Spleen (tissue), 7 donors: ENCODE data around the gene KCNG4.

Experiments used
- CTCF ChIP-seq, 11 experiments: fragments of 200-600 bp in 7 of 11; fragments of 450-650 bp in 4 of 11; sonication (generic) in 4 of 11; IDR thresholded peaks in 8 of 11; conservative IDR thresholded peaks in 3 of 11; 1 replicate in 7 of 11; 2 replicates in 4 of 11; pipeline versions ENCODE4 v1.4.0 to v1.8.0; 2016 to 2021; ENCODE audit warnings: antibody characterized with exemption in 11 of 11, inconsistent platforms in 4 of 11, mild to moderate bottlenecking in 1 of 11
- POLR2A ChIP-seq, 3 donors: fragments of 450-650 bp; IDR thresholded peaks; one replicate each; pipeline ENCODE4 v1.5.1; 2017; ENCODE audit warnings: antibody characterized with exemption in 3 of 3, mild to moderate bottlenecking in 1 of 3
- POLR2AphosphoS5 ChIP-seq, 3 donors: sonication (generic); formaldehyde crosslinking; IDR thresholded peaks; one replicate each; pipeline ENCODE4 v1.5.1; 2017; ENCODE audit warnings: antibody characterized with exemption in 3 of 3
- donor health status: DM: no; HTN: no; CAD: no; lungs with moderate emphysema.
- donor health status: DM: no; HTN: no; CAD: no.
- donor health status: DM: no; HTN: no; CAD: no.

- no peak for TF ChIP-seq POLR2A (IDR thresholded peaks at IDR 0.05)
- no peak for TF ChIP-seq CTCF (IDR thresholded peaks at IDR 0.05 in 8 of 11, conservative IDR thresholded peaks at IDR 0.05 in 3 of 11)
- TF ChIP-seq POLR2AphosphoS5 (IDR thresholded peaks at IDR 0.05) = no peak
Measured at GRCh38 chr16:84177741-84178073, 62.1 kb downstream of the KCNG4 start.
